Measurements from ENCODE around the gene JAM3.

DNA sequence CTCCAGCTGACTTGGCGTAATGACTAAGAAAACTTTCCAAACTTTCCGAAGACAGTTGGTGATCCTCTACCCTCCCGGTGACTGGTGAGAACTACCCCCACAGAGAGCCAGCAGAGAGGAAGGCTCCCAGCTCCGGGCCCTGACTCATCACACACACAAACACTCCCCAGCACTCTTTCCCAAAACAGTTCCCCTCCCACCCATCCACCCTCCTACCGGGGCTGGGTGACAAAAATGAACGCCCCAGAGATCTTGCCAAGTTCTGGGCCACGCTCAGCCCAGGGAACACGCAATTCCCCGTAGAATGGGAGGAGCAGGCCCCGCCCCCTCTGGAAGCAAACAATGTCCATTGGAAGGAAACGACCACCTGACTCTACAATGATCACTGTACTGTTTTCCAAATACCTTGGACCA, 21.3 kb upstream of the JAM3 start:
- TF ChIP-seq POLR2A (IDR thresholded peaks at IDR 0.05), result no peak
- TF ChIP-seq, protein P1, sequence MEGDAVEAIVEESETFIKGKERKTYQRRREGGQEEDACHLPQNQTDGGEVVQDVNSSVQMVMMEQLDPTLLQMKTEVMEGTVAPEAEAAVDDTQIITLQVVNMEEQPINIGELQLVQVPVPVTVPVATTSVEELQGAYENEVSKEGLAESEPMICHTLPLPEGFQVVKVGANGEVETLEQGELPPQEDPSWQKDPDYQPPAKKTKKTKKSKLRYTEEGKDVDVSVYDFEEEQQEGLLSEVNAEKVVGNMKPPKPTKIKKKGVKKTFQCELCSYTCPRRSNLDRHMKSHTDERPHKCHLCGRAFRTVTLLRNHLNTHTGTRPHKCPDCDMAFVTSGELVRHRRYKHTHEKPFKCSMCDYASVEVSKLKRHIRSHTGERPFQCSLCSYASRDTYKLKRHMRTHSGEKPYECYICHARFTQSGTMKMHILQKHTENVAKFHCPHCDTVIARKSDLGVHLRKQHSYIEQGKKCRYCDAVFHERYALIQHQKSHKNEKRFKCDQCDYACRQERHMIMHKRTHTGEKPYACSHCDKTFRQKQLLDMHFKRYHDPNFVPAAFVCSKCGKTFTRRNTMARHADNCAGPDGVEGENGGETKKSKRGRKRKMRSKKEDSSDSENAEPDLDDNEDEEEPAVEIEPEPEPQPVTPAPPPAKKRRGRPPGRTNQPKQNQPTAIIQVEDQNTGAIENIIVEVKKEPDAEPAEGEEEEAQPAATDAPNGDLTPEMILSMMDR (IDR thresholded peaks at IDR 0.05), result no peak
